Measurements from ENCODE around the gene RAB21. TPM values are rescaled to one million over a fixed set of nuclear protein-coding genes. Genes with fewer than 3 reads are reported as not detected.

The RAB21 gene
- total RNA-seq, 1 experiment from 2014 or later = 53.0 TPM

GRCh38 chr12:71710276-71711125 is 44.2 kb upstream of the RAB21 start:
- no CpG with 5 or more reads among the region's 7 CpGs for WGBS (ENCODE audit: extremely low coverage, insufficient read length, low lambda C conversion rate)
- Mint-ChIP-seq H3K36me3 (ENCODE audit: insufficient read depth in 1 of 3, low read depth in 3 of 3) (peaks cover 0 to 15% (median 9%) of the 10 kb centered on the region in 3 experiments; a peak in 5 of 7 replicates), H3K27ac (no peak overlapping the region), H3K4me1 (peaks cover 9 to 14% of the 10 kb centered on the region in 2 experiments; a peak in 3 of 4 replicates), H3K27me3 (ENCODE audit: low read depth) (no peaks in the 10 kb centered on the region), H3K4me3 (no peak overlapping the region), H3K9me3 (peaks cover 18 to 30% of the 10 kb centered on the region in 2 experiments)
- Histone ChIP-seq H4K91ac (ENCODE audit: insufficient read length, low read depth, low read length) (no peak overlapping the region), H2BK20ac (ENCODE audit: low read depth, low read length, poor library complexity, severe bottlenecking) (no peak overlapping the region), H3K79me2 (ENCODE audit: insufficient read depth, low read length) (no peaks in the 10 kb centered on the region), H2AK5ac (ENCODE audit: insufficient read length, low read length) (no peak overlapping the region), H4K5ac (ENCODE audit: insufficient read length, low read depth, low read length) (no peak overlapping the region), H3K4ac (ENCODE audit: low read depth, low read length) (no peak overlapping the region), H3K18ac (ENCODE audit: insufficient read length, low read depth, low read length) (no peak overlapping the region), H3K4me2 (ENCODE audit: insufficient read depth, insufficient read length, low read length) (no peak overlapping the region), H2BK15ac (ENCODE audit: low read depth, low read length) (no peak overlapping the region), H3K56ac (ENCODE audit: insufficient read length, low read depth, low read length) (no peak overlapping the region), H3K23ac (ENCODE audit: insufficient read length, low read depth, low read length) (no peak overlapping the region), H3K9ac (ENCODE audit: extremely low read depth, insufficient read length, low read length) (no peak overlapping the region), H3K4me1 (ENCODE audit: insufficient read depth, low read length) (no peaks in the 10 kb centered on the region), H2BK120ac (ENCODE audit: low read depth, low read length, poor library complexity, severe bottlenecking) (no peak overlapping the region), H4K20me1 (ENCODE audit: control insufficient read depth, insufficient read depth, insufficient read length) (no peaks in the 10 kb centered on the region), H3K27me3 (ENCODE audit: insufficient read depth, low read length) (no peaks in the 10 kb centered on the region), H3K23me2 (ENCODE audit: insufficient read length, low read depth, low read length, poor library complexity, severe bottlenecking) (no peaks in the 10 kb centered on the region), H2BK12ac (ENCODE audit: insufficient read length, low read depth, low read length) (no peak overlapping the region), H3K9me3 (ENCODE audit: control insufficient read depth, low read depth, low read length) (no peaks in the 10 kb centered on the region), H3K79me1 (ENCODE audit: insufficient read depth, low read depth, low read length, poor library complexity, severe bottlenecking) (no peaks in the 10 kb centered on the region), H4K8ac (replicated peaks; ENCODE audit: insufficient read length, low read depth, low read length) (no peak overlapping the region), H3T11ph (ENCODE audit: low read length) (no peak overlapping the region), H2AFZ (ENCODE audit: low read length) (no peak overlapping the region), H3K27ac (ENCODE audit: insufficient read length, low read depth, low read length) (no peak overlapping the region), H3K14ac (ENCODE audit: insufficient read depth, low read length) (no peak overlapping the region), H2BK5ac (ENCODE audit: insufficient read length, low read length) (no peak overlapping the region)
- no peak for DNase-seq
- TF ChIP-seq CTCF (conservative IDR thresholded peaks at IDR 0.05) = no peak

Measured in H9 (cell line).